ENCODE data around the gene SDF2L1. TPM values are rescaled to one million over a fixed set of nuclear protein-coding genes. Genes with fewer than 3 reads are reported as not detected.
"Not testable (repeated sequence)": the region's sequence is repeated elsewhere in the genome, so short reads cannot be mapped to it uniquely, and the experiment has no call there.

SDF2L1 gene
- total and polyA plus RNA-seq, 8 donors = 24.0 to 49.2 (median 34.0) TPM

- no peaks in the 10 kb centered on the region for H3K27me3 ChIP-seq
- peaks cover 0 to 3% (median 0%) of the 10 kb centered on the region in 3 donors for H3K4me1 ChIP-seq
- FAIRE-seq (no peak), ATAC-seq (no peak), DNase-seq (peak in 1 of 6 donors; percentile 11)
- no peak overlapping the region for H3K4me3 ChIP-seq
- WGBS, 2 donors = 90 to 95% methylated on average over 12 of the region's 12 CpGs
- intact Hi-C loops (cut with DNase I) = no loop called here
- no peak overlapping the region for H3K27ac ChIP-seq
- peaks cover 0 to 51% (median 18%) of the 10 kb centered on the region in 3 donors for H3K36me3 ChIP-seq
- H3K9me3 ChIP-seq = no peaks in the 10 kb centered on the region
- no peak for TF ChIP-seq CTCF (IDR thresholded peaks at IDR 0.05)
Measured at GRCh38 chr22:21674638-21675245, 32.6 kb downstream of the SDF2L1 start.

DNA sequence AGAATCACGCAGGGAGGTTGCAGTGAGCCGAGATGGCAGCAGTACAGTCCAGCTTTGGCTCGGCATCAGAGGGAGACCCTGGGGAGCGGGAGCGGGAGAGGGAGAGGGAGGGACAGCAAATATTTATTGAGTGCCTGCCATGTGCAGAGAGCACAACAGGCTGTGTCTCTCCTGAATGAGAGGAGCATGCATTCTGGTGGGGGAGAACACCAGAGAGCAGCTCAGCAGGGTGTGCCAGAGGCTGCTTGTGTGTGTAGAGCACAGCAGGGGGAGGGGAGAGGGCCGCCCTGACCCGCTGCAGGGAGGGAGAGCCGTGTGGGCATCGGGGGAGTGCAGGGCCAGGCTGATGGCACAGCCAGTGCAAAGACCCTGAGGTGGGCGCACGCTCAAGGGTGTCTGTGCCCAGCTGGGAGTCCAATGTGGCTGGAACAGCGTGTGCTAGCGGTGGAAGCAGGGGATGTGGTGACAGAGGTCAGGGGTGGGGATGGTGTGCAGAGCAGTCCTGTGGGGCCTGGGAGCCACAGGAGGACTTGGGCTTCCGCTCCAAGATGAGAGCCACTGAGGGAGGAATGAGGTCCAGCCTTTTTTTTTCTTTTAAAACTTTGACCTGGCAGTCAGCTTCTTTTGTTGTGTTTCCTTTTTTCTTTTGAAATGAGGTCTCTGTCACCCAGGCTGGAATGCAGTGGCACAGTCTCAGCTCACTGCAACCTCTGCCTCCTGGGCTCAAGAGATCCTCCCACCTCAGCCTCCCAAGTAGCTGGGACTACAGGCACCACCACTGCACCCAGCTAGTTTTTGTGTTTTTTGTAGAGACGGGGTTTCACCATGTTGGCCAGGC is 35.7 kb downstream of the SDF2L1 start:
- Histone ChIP-seq H3K27me3 (no peaks in the 10 kb centered on the region), H3K4me1 (peaks cover 6 to 11% (median 6%) of the 10 kb centered on the region in 3 donors), H3K27ac (no peak overlapping the region), H3K36me3 (peaks cover 0 to 31% (median 10%) of the 10 kb centered on the region in 3 donors), H3K9me3 (no peaks in the 10 kb centered on the region), H3K4me3 (no peak overlapping the region)
- TF ChIP-seq CTCF (IDR thresholded peaks at IDR 0.05) = no peak
- FAIRE-seq = no peak
- no peak for ATAC-seq
- WGBS, 2 donors = 88% methylated on average over 15 of the region's 15 CpGs
- intact Hi-C loops (cut with DNase I) = no loop called here
- DNase-seq = no peak

- intact Hi-C loops (cut with DNase I); FAIRE-seq; H3K4me3 ChIP-seq; ATAC-seq; H3K9me3 ChIP-seq; H3K27ac ChIP-seq; H3K27me3 ChIP-seq: not testable (repeated sequence)
- DNase-seq = peak in 1 of 6 donors; percentile 12
- H3K4me1 ChIP-seq = peaks cover 12 to 22% (median 16%) of the 10 kb centered on the region in 3 donors
- WGBS, 2 donors = 97 to 98% methylated on average over 11 to 12 of the region's 12 CpGs
- peaks cover 0 to 22% (median 6%) of the 10 kb centered on the region in 3 donors for H3K36me3 ChIP-seq
Measured at GRCh38 chr22:21678842-21679241, 36.7 kb downstream of the SDF2L1 start.

- Histone ChIP-seq H3K36me3 (peaks cover 0 to 18% (median under 1%) of the 10 kb centered on the region in 3 donors), H3K27ac (no peak overlapping the region), H3K27me3 (no peaks in the 10 kb centered on the region), H3K4me3 (no peak overlapping the region), H3K9me3 (no peaks in the 10 kb centered on the region), H3K4me1 (peaks cover 14 to 22% (median 17%) of the 10 kb centered on the region in 3 donors)
- no peak for TF ChIP-seq CTCF (IDR thresholded peaks at IDR 0.05)
- 80 to 98% methylated on average over 4 of the region's 4 CpGs for WGBS, 2 donors
- no peak for DNase-seq
- intact Hi-C loops (cut with DNase I) = no loop called here
- no peak for FAIRE-seq
- ATAC-seq = no peak
Measured at GRCh38 chr22:21679383-21679782, 37.3 kb downstream of the SDF2L1 start.

GRCh38 chr22:21680830-21681565 is 38.9 kb downstream of the SDF2L1 start:
- peaks cover 0 to 4% (median 0%) of the 10 kb centered on the region in 3 donors for H3K36me3 ChIP-seq

More at GRCh38 chr22:21680830-21681565, 38.9 kb downstream of the SDF2L1 start:
- peak overlapping the region in 1 of 4 donors; percentile 70 for H3K27ac ChIP-seq
- no peak for TF ChIP-seq CTCF (IDR thresholded peaks at IDR 0.05)
- no peaks in the 10 kb centered on the region for H3K9me3 ChIP-seq
- H3K4me3 ChIP-seq = no peak overlapping the region
- intact Hi-C loops (cut with DNase I) = no loop called here
- 93 to 96% methylated on average over 21 of the region's 21 CpGs for WGBS, 2 donors
- H3K27me3 ChIP-seq = no peaks in the 10 kb centered on the region
- DNase-seq (no peak), ATAC-seq (no peak), FAIRE-seq (no peak)
- peaks cover 14 to 24% (median 17%) of the 10 kb centered on the region in 3 donors for H3K4me1 ChIP-seq

All from pancreas (tissue), 10 donors.